HG03280 (cell line): ENCODE results near the gene ARID5B.
A peak's percentile ranks its signal among the peaks of the same experiment; 100 is the strongest.

Experiments
- ATAC-seq: cut with Tn5 transposase; IDR thresholded peaks from one replicate; pipeline ENCODE4 v1.9.1; 2021; ENCODE audit warnings: mild to moderate bottlenecking, moderate library complexity; ENCODE audit not compliant: unreplicated experiment

The ARID5B gene

DNA sequence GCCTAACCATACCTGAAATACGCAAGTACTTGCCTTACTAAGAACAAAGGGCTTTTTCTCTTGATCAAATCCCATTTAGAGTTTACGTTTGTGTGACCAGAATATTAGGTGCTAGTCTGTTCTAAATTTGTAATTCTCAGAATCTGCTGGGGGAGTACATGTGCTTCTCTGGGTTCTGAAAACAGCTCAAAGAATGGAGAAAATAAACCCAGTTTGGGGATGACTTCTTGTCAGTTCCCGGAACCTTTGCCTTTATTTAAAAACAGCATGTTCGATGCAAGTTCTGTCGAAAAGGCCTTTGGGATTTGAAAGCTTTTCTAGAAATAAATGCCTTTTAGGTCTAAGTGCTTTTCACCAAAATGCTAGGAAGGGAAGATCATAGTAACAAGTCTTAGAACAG lies 147.0 kb downstream of the ARID5B start:
- no peak for ATAC-seq

DNA sequence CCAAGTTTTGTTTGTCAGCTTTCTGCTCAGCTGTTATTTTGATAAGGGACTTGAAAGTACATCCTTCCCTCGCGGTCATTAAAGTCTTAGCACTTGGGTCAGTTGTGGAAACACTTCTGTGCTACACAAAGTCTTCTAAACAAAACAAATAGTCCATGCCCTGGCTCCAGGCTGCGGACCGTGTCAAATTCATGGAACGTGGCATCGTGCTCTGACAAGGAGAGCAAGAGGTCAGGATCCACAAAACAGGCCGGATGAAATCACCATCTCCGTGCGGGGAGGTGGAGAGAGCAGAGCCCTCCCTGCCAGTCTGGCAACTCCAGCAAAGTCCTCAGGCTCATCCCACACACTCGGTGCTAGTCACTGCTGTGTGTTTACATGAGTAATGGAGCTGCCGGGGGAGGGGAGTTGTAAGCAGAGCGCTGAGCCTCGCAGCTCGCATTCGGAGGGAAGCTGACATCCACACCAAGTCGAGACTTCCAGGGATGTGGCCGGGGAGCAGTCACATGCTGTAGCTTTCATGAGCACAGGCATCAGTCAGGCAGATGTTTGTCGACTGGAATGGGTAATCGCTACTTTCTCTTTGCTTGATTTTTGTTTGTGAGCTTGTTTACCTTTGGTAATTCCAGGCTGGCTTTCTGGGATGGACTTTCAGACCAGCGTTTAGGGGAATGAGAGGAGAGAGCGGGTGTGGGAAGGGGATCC lies 147.6 kb downstream of the ARID5B start:
- ATAC-seq = no peak

DNA sequence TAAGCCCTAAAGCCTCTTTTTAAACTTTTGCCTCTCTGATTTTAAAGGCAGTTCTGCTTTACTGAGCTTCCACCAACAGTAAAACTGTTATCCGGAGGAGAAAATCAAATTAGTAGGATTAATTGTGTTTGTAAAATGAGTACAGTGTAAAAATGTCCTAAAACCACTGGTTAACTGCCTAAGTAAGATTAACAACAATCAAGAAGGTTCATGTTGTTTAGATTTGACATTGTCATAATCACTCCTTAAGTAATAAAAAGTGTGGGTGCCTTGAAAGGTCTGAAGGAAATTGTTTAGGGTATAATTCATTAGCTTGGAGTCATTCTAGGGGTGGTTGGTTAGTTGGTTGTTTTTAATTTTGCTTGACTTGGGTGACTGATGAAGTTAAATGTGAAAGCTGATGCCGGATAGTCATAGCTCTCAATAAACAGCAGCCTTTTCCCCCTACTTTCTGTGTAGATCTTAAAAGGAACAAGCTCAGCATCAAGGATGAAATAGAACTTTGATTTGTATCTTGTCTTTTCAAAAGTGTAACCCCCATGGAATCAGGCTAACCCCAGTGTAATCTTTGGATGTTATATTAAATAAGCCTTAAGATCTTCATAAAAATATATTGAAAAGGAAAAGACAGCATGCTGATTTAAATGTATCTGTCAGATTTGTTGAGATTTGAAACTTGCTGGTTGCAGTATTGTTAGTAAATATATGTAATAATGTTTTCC lies 148.3 kb downstream of the ARID5B start:
- ATAC-seq = no peak

DNA sequence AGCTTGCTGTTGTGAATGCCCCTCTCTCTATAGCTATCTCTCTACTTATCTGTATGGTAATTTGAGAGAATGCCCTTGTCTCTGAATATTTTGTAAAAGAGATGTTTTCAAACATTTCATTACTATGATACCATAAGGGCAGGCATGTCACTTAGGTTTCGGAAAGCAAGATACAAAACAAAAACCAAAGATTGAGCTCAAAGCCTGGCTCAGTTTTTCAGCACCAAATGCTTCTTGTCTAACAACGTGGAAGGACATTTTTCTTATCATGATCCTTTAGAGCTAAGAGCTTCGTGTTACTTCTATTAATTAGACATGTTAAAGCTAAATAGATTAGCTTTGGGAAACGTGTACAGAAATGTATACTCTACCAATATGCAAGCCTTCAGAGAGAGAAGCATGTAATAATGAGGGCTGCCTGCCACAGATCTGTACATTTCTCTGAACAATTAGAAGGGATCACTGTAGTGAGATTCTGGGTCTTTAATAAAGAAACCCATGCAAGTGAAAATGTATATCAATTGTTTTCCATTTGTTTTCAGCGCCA lies 148.9 kb downstream of the ARID5B start:
- ATAC-seq = no peak

DNA sequence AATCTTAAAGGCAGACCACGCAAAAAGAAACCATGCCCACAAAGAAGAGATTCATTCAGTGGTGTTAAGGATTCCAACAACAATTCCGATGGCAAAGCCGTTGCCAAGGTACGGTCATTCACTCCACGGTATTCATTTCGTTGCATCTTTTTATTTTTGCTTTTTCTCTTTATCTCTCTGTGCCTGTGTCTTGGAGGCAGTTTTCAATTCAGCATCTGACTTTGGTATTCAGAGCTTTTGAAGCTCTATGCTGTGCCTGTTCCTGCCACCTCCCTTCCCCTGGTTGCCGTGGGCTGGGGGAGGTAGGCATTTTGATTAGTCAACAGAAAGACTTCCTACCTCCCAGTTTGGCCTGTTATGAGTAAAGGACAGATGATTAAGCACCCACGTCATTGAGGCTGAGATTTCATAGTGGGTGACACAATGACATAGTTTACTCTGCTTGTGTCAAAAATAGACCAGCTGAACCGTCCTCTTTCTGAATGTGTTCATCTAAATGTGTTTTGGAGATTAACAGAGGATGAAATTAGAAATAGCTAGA lies 149.5 kb downstream of the ARID5B start:
- peak; percentile 64 for ATAC-seq

DNA sequence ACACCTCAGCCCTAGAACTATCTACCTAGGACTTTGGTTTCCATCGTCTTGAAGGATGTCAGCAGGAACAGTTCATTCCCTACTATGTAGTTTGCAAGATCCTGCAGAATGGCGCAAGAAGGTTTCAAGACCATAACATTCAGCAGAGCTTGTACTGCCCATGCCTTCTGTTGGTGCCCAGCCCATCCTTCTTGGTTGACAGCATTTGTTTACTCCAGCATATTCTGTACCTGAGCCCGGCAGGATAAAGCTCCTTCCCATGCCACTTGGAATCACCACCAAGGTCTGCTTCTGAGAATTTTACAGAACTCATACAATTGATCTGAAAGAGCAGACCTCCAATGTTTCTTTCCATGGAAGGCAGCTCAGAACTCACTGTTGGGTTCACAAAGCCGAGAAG lies 150.8 kb downstream of the ARID5B start:
- ATAC-seq = no peak

DNA sequence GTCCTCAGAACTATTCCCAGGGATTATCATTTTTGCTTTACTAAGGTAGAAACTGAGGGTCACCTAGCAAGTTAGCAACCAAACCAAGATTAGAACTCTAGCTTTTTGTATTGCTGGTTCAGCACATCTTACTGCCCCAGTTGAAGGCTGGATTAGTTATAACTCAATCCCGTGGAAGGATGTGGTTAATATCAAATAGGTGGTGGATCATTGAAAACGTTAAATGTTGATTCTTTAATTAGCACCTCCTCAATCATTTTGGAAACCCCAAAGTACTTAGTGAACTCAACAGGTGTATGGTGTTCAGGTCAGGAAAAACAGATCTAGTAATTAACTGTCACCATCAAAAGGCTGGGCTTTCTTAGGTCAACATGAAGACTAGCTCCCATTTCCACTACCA lies 152.4 kb downstream of the ARID5B start:
- no peak for ATAC-seq

DNA sequence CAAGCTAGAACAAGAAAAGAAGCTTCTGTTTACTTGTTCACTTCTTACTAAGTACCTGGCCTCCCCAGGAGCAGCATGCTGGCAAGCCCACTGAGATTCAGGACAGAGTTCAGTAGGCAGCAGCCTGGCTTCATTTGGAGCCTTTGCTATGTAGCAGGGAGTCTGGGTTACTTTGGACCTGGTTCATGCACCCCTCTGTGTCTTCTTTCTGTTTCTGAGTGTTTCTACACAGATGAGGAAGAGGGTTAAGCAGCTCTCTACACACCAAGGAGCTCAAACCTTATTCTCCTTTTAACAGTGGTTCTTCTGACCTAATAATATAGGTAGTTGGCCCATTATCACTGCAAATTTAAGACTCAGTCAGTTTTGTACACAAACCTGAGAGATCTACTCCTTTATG lies 152.9 kb downstream of the ARID5B start:
- no peak for ATAC-seq

DNA sequence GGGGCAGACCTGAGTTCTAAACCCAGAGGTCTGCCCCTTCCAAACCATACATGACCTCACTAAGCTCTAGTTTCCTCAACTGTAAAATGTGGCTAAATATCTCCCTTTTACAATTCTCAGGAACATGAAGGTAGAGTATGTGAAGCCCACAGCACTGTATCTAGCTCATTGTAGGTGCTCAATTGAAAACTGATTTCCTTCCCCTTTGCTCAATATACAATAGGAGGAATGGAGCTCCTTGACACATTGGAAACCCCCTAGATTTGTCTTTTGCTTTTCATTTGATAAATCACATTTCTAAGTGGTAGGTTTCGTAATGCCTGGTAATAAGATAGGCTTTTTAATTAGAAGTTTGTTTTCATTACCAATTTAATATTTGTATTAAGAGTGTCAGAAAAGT lies 153.3 kb downstream of the ARID5B start:
- no peak for ATAC-seq

DNA sequence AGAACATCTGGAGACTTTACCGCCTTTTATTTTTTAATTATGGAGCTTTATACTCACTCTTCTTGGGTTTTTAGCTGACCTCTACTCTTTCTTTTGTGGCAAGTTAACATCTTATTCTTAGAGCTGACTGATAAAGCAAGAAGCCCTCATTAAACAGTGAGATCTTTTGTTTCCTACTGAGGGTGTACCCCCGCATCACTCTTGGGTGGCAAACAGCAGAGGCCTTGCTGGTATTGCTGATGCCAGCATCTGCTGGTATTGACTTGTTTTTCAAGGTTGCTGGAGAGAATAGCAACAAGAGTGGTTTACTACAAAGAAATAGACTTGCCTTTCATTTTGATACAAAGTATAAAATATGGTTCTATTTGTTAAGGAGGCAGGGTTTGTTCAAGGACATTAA lies 154.7 kb downstream of the ARID5B start:
- no peak for ATAC-seq

DNA sequence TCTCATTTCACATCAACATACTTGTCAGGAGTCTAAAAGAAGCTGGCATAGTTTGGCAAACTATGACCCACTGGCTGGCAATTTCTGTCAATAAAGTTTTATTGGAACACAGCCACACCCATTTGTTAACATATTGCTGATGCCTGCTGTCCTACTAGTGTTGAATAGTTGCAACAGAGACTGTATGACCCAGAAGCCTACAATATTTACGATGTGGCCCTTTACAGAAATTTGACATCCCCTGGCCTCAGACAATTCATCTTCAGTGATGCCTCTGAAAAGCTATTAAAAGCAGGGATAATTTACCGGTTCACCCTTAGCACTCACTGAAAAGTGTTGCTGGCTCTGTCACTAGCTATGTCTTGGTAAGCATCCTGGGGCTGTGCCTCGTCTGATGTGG lies 155.2 kb downstream of the ARID5B start:
- no peak for ATAC-seq

DNA sequence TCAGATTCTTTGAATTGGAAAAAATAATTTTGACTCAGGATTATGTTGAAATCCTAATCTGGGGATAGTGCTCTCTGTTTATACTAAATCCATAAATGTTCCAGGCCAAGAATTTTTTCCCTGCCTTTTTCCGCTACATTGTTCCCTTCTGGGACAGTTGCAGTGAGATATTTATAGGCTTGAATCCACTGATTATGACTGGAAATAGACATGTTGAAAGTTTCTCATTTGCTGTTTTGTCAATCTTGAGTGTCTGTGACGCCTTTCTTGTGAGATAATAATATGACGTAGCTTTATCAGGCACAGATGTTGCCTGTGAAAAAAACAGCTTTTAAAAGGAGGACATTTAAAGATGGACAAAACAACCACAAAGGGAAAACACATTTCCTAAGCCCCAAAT lies 155.9 kb downstream of the ARID5B start:
- no peak for ATAC-seq

DNA sequence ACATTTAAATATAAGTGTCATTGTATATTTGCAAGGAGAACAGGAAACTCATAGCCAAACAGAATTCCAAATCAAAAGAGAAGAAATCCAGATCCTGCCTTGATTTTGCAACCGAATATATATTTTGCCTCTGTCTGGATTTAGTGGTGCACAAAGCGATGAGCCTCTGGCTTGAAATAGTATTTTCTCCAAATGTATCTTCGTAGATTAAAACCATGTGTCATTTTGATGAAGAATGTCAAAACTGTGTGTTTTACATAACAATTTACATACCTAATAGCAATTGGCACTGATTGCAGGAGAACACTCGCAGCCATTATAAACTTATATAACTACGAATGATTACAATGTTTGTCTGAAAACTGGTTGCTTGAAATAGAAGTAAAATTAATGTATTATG lies 156.4 kb downstream of the ARID5B start:
- no peak for ATAC-seq

DNA sequence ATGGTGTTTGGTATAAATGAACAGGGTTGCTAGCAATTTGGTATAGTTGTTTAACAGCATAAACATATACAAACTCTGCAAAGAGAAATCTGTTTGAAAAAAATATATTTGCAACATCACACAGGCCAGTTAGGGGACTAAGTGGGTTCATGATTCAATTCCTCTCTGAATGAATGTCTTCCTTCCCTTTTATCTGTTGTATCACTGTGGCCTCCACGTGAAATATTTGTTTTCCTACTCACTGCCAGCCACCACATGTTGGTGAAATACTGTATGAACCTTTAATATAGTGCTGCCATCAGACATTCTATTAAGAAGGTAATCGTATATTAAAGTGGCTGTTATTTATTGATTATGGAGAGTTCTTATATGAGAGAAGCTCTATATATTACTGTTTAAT lies 157.0 kb downstream of the ARID5B start:
- ATAC-seq = no peak

DNA sequence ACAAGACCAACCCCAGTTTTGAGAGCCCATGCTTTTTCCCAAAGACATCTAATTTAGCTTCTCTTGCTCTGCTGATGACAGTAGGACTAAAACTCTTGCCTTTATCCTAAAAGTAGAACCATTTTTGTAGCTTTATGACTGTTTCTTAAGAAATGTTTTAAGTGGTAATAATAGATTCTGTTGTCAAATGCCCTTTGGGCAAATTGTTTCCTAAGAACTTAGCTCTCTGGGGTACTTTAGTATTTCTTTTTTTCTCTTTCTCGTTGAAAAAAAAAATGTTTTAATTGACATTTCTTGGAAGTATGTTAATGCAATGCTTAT lies 157.4 kb downstream of the ARID5B start:
- no peak for ATAC-seq

DNA sequence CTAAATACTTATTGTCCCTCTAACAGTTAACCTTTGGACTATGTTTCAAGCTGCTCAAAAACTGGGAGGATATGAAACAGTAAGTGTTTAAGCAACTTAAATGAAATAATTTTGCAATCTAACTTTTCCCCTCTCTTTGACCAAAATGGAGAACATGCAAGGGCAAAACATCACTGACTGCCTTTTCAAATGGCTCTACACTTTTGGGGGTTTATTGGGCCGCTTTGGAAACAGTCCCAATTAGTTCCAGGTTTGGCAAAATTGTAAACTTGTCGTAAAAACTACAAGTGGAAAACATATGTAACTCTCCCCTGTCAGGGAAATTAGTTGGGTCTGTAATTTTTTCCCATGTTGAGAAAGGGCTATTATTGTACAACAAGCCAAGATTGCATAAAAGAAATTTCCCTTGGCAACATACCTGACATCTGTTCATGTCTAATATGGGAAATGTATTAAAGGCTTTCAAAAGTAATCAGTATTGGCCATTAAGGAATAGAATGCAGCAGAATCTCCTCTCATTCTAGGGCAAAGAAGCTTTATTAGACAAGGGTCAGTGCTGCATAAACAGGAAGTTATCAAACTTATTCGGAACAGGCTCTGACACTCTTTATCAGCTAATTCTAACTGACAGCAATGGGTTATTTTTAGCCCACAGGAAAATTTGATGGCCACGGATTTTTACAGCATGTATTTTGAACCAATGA lies 157.9 kb downstream of the ARID5B start:
- no peak for ATAC-seq

DNA sequence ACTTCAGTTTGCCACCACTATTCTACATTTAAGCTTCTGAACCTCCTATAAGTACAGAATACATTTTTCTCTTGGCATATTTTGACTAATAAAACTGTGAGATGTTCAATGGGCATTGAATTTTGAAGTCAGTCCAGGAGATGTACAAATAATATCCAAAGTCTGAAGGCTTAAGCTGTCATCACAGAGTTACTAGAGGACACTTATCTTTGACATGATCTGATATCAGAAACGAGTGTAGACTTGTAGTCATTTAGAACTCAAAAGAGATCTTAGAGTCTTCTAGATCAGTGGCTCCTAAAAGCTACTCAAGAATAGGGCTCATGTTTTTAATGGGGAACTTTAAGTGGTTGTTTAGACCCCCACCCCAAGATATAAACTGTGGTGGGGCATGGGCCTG lies 160.5 kb downstream of the ARID5B start:
- ATAC-seq = no peak

DNA sequence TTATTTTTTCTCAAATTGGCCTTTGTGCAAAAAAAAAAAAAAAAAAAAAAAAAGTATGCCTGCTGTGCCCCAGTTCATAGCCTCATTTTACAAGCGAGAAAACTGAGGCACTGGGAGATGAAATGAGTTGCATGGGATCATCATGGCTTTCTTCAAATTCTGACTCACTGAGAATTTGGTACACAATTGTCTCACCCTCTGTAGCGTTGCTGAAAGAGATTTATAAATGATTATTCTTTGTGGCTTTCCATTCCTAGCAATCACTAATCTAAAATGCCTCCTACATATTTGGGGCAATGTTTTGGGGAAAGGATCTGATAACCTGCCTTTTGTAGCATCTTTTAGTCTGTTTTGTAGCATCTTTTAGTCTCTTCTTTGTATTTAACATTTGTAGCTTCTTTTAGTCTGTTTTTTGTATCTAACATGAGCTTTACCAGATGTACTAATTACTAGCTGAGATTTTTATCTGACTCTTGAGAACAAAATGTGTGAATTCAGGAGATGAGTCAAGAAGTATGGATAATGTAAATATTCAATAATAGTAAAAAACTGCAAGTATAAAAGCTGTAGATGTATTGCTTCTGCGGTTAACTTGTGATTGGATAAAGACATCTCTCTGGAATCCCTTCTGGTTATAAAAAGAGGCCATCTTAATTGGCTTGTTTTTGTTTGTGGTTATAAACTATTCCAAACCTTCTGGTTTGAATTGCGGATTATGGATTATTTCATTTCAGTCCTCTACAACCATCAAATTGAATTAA lies 161.4 kb downstream of the ARID5B start:
- no peak for ATAC-seq

DNA sequence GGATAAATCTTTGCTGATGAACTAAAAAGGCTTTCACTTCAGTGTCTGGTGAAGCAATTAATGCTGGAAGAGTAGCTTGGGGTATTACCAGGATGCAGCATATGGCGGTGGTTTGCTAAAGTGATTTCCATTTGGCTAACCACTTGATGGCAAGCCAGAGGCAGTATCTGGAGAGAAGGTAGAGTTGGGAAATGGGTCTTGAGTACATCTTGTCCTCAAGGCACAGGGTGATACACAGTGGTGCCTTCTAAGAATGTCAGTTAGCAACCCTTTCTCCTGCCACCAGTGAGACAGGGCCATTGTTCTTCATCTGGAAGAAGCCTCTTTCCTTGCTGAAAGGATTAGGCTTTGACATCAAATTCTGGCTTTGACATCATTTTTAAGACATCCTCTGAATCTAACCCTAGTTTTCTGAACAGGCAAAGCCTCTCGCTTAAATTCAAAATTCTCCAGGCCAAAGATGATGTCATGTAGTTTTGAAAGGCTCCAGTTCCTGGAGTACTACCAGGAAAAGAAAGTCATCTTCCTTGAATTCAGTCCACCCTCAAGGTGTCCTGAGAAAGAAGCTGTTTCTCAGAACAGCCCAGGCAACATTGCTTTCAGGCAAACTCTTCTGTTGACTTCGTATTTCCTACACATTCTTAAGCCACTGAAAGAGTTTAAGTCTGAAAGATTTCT lies 162.4 kb downstream of the ARID5B start:
- no peak for ATAC-seq

DNA sequence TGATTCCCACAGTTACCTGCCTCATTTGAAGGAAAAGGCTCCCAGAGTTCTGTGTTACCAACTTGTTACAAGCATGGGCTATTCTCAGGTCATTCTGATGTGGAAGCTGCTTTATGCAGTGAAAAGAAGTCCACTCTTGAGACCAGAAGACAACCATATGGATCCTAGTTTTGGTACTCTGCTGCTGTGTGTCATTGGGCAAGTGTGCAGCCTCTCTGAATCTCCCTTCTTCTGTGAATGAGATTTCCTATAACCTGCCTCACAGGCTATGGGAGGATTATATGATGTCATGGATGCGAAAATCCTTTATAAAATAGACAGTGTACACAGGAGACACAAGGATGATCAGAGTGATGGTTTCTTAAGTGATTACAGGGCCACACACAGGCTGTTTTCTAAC lies 166.1 kb downstream of the ARID5B start:
- ATAC-seq = no peak
